ENCODE results near the gene VPS50. TPM values are rescaled to one million over a fixed set of nuclear protein-coding genes. Genes with fewer than 3 reads are reported as not detected.

Gene VPS50
- total and polyA plus RNA-seq, 10 of the 15 experiments (the other 5 are each of a cell fraction or from before 2014, with no cell fraction given), result 4.0 to 22.0 (median 16.2) TPM

- TF ChIP-seq SMAD1 (IDR thresholded peaks at IDR 0.05; ENCODE audit: low read depth, partially characterized antibody), result no peak
- no peak for TF ChIP-seq BACH1 (IDR thresholded peaks at IDR 0.05; ENCODE audit: borderline replicate concordance)
- no peak for TF ChIP-seq CBX5 (IDR thresholded peaks at IDR 0.05; ENCODE audit: low read depth)
- no peak for TF ChIP-seq CTCF (IDR thresholded peaks at IDR 0.05 in 2 of 3, conservative IDR thresholded peaks at IDR 0.05 in 1 of 3; ENCODE audit: control insufficient read depth in 2 of 3, extremely low read depth in 1 of 3, insufficient read depth in 1 of 3, low read depth in 3 of 3, low read length in 3 of 3)
- TF ChIP-seq SREBF1 (IDR thresholded peaks at IDR 0.05; ENCODE audit: low read length), result no peak
- TF ChIP-seq ZNF24 (IDR thresholded peaks at IDR 0.05), result no peak
- no peak for TF ChIP-seq ZNF622 (IDR thresholded peaks at IDR 0.05)
- no peak for TF ChIP-seq GATAD2B (conservative IDR thresholded peaks at IDR 0.05; ENCODE audit: low read depth)
- TF ChIP-seq CBFB (IDR thresholded peaks at IDR 0.05; ENCODE audit: low read depth), result no peak
- TF ChIP-seq SIX5 (IDR thresholded peaks at IDR 0.05; ENCODE audit: low read depth, low read length, severe bottlenecking), result no peak
- no peak for TF ChIP-seq CHD4 (IDR thresholded peaks at IDR 0.05)
- no peak for TF ChIP-seq MAX (IDR thresholded peaks at IDR 0.05; ENCODE audit: low read depth, low read length)
- TF ChIP-seq GABPA (IDR thresholded peaks at IDR 0.05; ENCODE audit: low read depth), result no peak
- TF ChIP-seq RELB (IDR thresholded peaks at IDR 0.05; ENCODE audit: low read depth), result no peak
- no peak for TF ChIP-seq EGR1 (IDR thresholded peaks at IDR 0.05; ENCODE audit: borderline replicate concordance in 1 of 2, low read depth in 2 of 2, low read length in 2 of 2)
- no peak for TF ChIP-seq RFX5 (IDR thresholded peaks at IDR 0.05; ENCODE audit: low read depth, low read length)
- no peak for TF ChIP-seq TCF7 (IDR thresholded peaks at IDR 0.05; ENCODE audit: borderline replicate concordance)
- TF ChIP-seq NFYA (IDR thresholded peaks at IDR 0.05; ENCODE audit: borderline replicate concordance, low read depth, low read length), result no peak
- 47% methylated on average over 2 of the region's 2 CpGs for WGBS (ENCODE audit: insufficient coverage, insufficient replicate concordance, low lambda C conversion rate, missing lambda C conversion rate)
- ChIA-PET RAD21 (ENCODE audit: unreplicated experiment) (no interaction called here), CTCF (no interaction called here), SMC1A (ENCODE audit: uncharacterized antibody, unreplicated experiment) (interaction anchor here (1.4 kb wide), 1 partner anchor 32 kb away, joined by 3 read pairs; no protein-coding TSS in a partner anchor), POLR2A (no interaction called here)
- no peaks in the 10 kb centered on the region for H3K79me2 ChIP-seq (ENCODE audit: control insufficient read depth, insufficient read depth, low read length)
- H2AFZ ChIP-seq (ENCODE audit: control insufficient read depth, low read depth, low read length), result no peak overlapping the region
- no peaks in the 10 kb centered on the region for H3K4me1 ChIP-seq (ENCODE audit: control insufficient read depth, insufficient read depth, low read length)
- no peak for FAIRE-seq
- H3K9me3 ChIP-seq (replicated peaks; ENCODE audit: control insufficient read depth, insufficient read depth, low read length), result no peaks in the 10 kb centered on the region
- intact Hi-C loops (cut with micrococcal nuclease; ENCODE audit: unreplicated experiment), result no loop called here
- no peak for DNase-seq (ENCODE audit: low read depth, low spot score)
- no TSS peak for BruUV-seq (replicated peaks)
- H3K27me3 ChIP-seq (replicated peaks in 1 of 2; ENCODE audit: control insufficient read depth in 2 of 2, insufficient read depth in 2 of 2, low read length in 1 of 2), result no peaks in the 10 kb centered on the region
- H3K36me3 ChIP-seq (ENCODE audit: control insufficient read depth in 2 of 2, insufficient read depth in 2 of 2, low read length in 1 of 2), result no peaks in the 10 kb centered on the region
- in situ Hi-C loops (cut with MboI), result no loop called here
- no peak overlapping the region for H3K4me2 ChIP-seq (ENCODE audit: control insufficient read depth, insufficient read depth)
- no peaks in the 10 kb centered on the region for H4K20me1 ChIP-seq (ENCODE audit: control insufficient read depth, insufficient read depth)
- no peak overlapping the region for H3K9ac ChIP-seq (ENCODE audit: control insufficient read depth, insufficient read depth, low read length)
- no peak overlapping the region for H3K4me3 ChIP-seq
- no peak for ATAC-seq
- no peak overlapping the region for H3K27ac ChIP-seq (ENCODE audit: control insufficient read depth, insufficient read depth)
Measured at GRCh38 chr7:93366816-93367215, 134.7 kb downstream of the VPS50 start.
